ENCODE measurements around the gene ARG2.
A peak's percentile ranks its signal among the peaks of the same experiment; 100 is the strongest.

Gene ARG2

GRCh38 chr14:67619446-67620216 is at the start of gene ARG2:
ARG2 (plus strand) TSS chr14:67619920; CDS start chr14:67619978, 58 bp downstream.
- no peaks in the 10 kb centered on the region for H3K27me3 ChIP-seq (ENCODE audit: control insufficient read depth in 1 of 2, insufficient read depth in 2 of 2, low read length in 2 of 2)
- no peaks in the 10 kb centered on the region for H3K9me3 ChIP-seq (ENCODE audit: control insufficient read depth in 2 of 2, low read length in 2 of 2)
- H3K9ac ChIP-seq (ENCODE audit: low read length in 2 of 2), result peak within 1 kb of the TSS; percentile 59 to 78
- peaks cover 20% of the 10 kb centered on the region for H3K4me1 ChIP-seq (ENCODE audit: control insufficient read depth, insufficient read depth, low read length)
- H3K27ac ChIP-seq (ENCODE audit: low read length), result peak within 1 kb of the TSS; percentile 76
- no peaks in the 10 kb centered on the region for H3K36me3 ChIP-seq (ENCODE audit: control insufficient read depth in 2 of 2, insufficient read depth in 2 of 2, low read length in 2 of 2)
- H3K4me3 ChIP-seq (ENCODE audit: low read length in 2 of 2), result peak within 1 kb of the TSS; percentile 45 to 84

DNA sequence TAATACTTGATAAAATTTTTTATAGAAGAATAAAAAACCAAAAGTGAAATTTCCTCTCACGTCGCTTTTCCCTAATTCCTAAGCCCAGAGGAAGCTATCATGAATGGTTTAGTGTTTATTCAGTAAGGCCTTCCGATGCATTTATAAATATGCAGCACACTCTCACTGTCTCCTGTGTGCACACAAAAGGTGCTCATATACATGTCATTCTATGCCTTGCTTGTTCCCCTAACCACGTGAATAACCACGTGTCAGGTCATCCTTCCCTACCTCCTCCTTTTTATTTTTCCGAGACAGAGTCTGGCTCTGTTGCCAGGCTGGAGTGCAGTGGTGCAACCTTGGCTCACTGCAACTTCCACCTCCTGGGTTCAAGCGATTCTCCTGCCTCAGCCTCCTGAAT is 49.3 kb upstream of the ARG2 start:
- Histone ChIP-seq H3K9ac (ENCODE audit: low read length in 2 of 2) (no peak overlapping the region), H3K27ac (ENCODE audit: low read length) (no peak overlapping the region), H3K4me1 (ENCODE audit: control insufficient read depth, insufficient read depth, low read length) (no peaks in the 10 kb centered on the region), H3K36me3 (ENCODE audit: control insufficient read depth in 2 of 2, insufficient read depth in 2 of 2, low read length in 2 of 2) (peaks cover 0 to under 1% of the 10 kb centered on the region in 2 donors), H3K27me3 (ENCODE audit: control insufficient read depth in 1 of 2, insufficient read depth in 2 of 2, low read length in 2 of 2) (no peaks in the 10 kb centered on the region), H3K9me3 (ENCODE audit: control insufficient read depth in 2 of 2, low read length in 2 of 2) (no peaks in the 10 kb centered on the region), H3K4me3 (ENCODE audit: low read length in 2 of 2) (no peak overlapping the region)

- Histone ChIP-seq H3K36me3 (ENCODE audit: control insufficient read depth in 2 of 2, insufficient read depth in 2 of 2, low read length in 2 of 2) (peaks cover 0 to 3% of the 10 kb centered on the region in 2 donors), H3K9ac (ENCODE audit: low read length in 2 of 2) (no peak overlapping the region), H3K27ac (ENCODE audit: low read length) (no peak overlapping the region)
Observed at GRCh38 chr14:67571275-67571990, 48.3 kb upstream of the ARG2 start.

GRCh38 chr14:67571991-67572323 is 47.8 kb upstream of the ARG2 start:
- Histone ChIP-seq H3K4me3 (ENCODE audit: low read length in 2 of 2) (no peak overlapping the region), H3K27me3 (ENCODE audit: control insufficient read depth in 1 of 2, insufficient read depth in 2 of 2, low read length in 2 of 2) (no peaks in the 10 kb centered on the region), H3K9ac (ENCODE audit: low read length in 2 of 2) (no peak overlapping the region), H3K4me1 (ENCODE audit: control insufficient read depth, insufficient read depth, low read length) (no peaks in the 10 kb centered on the region), H3K27ac (ENCODE audit: low read length) (no peak overlapping the region), H3K36me3 (ENCODE audit: control insufficient read depth in 2 of 2, insufficient read depth in 2 of 2, low read length in 2 of 2) (peaks cover 0 to 4% of the 10 kb centered on the region in 2 donors), H3K9me3 (ENCODE audit: control insufficient read depth in 2 of 2, low read length in 2 of 2) (no peaks in the 10 kb centered on the region)

More at GRCh38 chr14:67571275-67571990, 48.3 kb upstream of the ARG2 start:
- H3K4me3 ChIP-seq (ENCODE audit: low read length in 2 of 2), result no peak overlapping the region
- no peaks in the 10 kb centered on the region for H3K4me1 ChIP-seq (ENCODE audit: control insufficient read depth, insufficient read depth, low read length)
- H3K9me3 ChIP-seq (ENCODE audit: control insufficient read depth in 2 of 2, low read length in 2 of 2), result no peaks in the 10 kb centered on the region
- H3K27me3 ChIP-seq (ENCODE audit: control insufficient read depth in 1 of 2, insufficient read depth in 2 of 2, low read length in 2 of 2), result no peaks in the 10 kb centered on the region

GRCh38 chr14:67572608-67573007 is 47.1 kb upstream of the ARG2 start:
- Histone ChIP-seq H3K27ac (ENCODE audit: low read length) (no peak overlapping the region), H3K4me3 (ENCODE audit: low read length in 2 of 2) (no peak overlapping the region), H3K9ac (ENCODE audit: low read length in 2 of 2) (no peak overlapping the region), H3K36me3 (ENCODE audit: control insufficient read depth in 2 of 2, insufficient read depth in 2 of 2, low read length in 2 of 2) (peaks cover 0 to 4% of the 10 kb centered on the region in 2 donors), H3K4me1 (ENCODE audit: control insufficient read depth, insufficient read depth, low read length) (no peaks in the 10 kb centered on the region), H3K27me3 (ENCODE audit: control insufficient read depth in 1 of 2, insufficient read depth in 2 of 2, low read length in 2 of 2) (no peaks in the 10 kb centered on the region), H3K9me3 (ENCODE audit: control insufficient read depth in 2 of 2, low read length in 2 of 2) (no peaks in the 10 kb centered on the region)

DNA sequence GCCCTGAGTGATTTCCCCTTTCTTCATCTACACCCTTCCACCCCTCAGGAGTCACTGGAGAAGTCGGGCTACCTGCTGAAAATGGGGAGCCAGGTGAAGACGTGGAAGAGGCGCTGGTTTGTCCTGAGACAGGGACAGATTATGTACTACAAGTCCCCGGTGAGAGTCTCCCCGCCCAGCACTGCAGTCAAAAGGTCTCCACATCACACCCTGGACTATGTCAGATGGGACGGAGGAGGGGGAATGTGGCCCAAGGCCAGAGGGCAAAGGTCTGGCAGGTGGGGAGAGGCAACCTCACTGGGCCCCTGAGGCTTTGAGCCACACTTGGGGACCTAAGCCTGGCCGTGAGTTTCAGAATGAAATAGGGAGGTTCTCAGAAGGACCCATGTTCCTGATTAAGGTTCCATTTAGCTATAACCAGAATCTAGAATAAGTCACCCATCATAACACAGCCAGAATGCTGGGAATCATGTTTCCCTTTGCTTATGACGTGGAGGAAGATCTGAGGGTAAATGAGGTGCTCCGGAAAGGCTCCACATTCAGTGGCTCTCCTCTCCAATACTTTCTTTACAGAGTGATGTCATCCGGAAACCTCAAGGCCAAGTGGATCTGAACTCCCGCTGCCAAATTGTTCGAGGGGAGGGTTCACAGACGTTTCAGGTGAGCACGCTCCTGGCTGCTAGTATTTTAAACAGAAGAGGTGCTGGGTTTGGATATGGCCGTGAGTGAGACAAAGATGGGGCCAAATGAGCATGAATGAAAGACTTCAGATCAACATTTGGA is 46.3 kb upstream of the ARG2 start:
- Histone ChIP-seq H3K4me3 (ENCODE audit: low read length in 2 of 2) (no peak overlapping the region), H3K4me1 (ENCODE audit: control insufficient read depth, insufficient read depth, low read length) (no peaks in the 10 kb centered on the region), H3K9me3 (ENCODE audit: control insufficient read depth in 2 of 2, low read length in 2 of 2) (no peaks in the 10 kb centered on the region), H3K9ac (ENCODE audit: low read length in 2 of 2) (no peak overlapping the region), H3K27ac (ENCODE audit: low read length) (no peak overlapping the region), H3K27me3 (ENCODE audit: control insufficient read depth in 1 of 2, insufficient read depth in 2 of 2, low read length in 2 of 2) (no peaks in the 10 kb centered on the region), H3K36me3 (ENCODE audit: control insufficient read depth in 2 of 2, insufficient read depth in 2 of 2, low read length in 2 of 2) (peaks cover 0 to 4% of the 10 kb centered on the region in 2 donors)

- no peak overlapping the region for H3K9ac ChIP-seq (ENCODE audit: low read length in 2 of 2)
- H3K4me1 ChIP-seq (ENCODE audit: control insufficient read depth, insufficient read depth, low read length), result no peaks in the 10 kb centered on the region
- no peak overlapping the region for H3K27ac ChIP-seq (ENCODE audit: low read length)
- peaks cover 0 to 5% of the 10 kb centered on the region in 2 donors for H3K36me3 ChIP-seq (ENCODE audit: control insufficient read depth in 2 of 2, insufficient read depth in 2 of 2, low read length in 2 of 2)
- no peaks in the 10 kb centered on the region for H3K27me3 ChIP-seq (ENCODE audit: control insufficient read depth in 1 of 2, insufficient read depth in 2 of 2, low read length in 2 of 2)
- H3K4me3 ChIP-seq (ENCODE audit: low read length in 2 of 2), result no peak overlapping the region
- no peaks in the 10 kb centered on the region for H3K9me3 ChIP-seq (ENCODE audit: control insufficient read depth in 2 of 2, low read length in 2 of 2)
Observed at GRCh38 chr14:67574156-67574555, 45.6 kb upstream of the ARG2 start.

GRCh38 chr14:67574806-67575205 is 44.9 kb upstream of the ARG2 start:
- Histone ChIP-seq H3K27ac (ENCODE audit: low read length) (no peak overlapping the region), H3K4me3 (ENCODE audit: low read length in 2 of 2) (no peak overlapping the region), H3K9ac (ENCODE audit: low read length in 2 of 2) (no peak overlapping the region), H3K4me1 (ENCODE audit: control insufficient read depth, insufficient read depth, low read length) (no peaks in the 10 kb centered on the region), H3K36me3 (ENCODE audit: control insufficient read depth in 2 of 2, insufficient read depth in 2 of 2, low read length in 2 of 2) (peaks cover 0 to 6% of the 10 kb centered on the region in 2 donors), H3K27me3 (ENCODE audit: control insufficient read depth in 1 of 2, insufficient read depth in 2 of 2, low read length in 2 of 2) (no peaks in the 10 kb centered on the region), H3K9me3 (ENCODE audit: control insufficient read depth in 2 of 2, low read length in 2 of 2) (no peaks in the 10 kb centered on the region)

DNA sequence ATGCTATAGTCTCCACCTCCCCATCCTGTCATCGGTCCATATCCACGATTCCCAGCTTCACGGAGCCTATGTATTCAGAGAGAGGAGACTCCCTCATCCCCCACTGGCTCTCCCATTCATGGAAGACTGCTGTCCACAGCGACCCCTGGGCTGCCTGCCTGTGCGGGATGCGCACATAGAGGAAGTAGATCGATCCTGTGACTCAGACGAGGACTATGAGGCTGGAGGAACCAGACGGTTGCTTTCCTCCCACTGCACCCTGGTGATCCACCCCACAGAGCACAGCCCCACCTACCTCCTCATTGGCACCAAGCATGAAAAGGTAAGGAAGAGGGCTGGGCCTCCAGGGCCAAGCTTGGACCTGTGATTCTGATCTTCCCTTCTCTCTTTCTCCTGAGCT is 44.0 kb upstream of the ARG2 start:
- no peak overlapping the region for H3K27ac ChIP-seq (ENCODE audit: low read length)
- no peaks in the 10 kb centered on the region for H3K27me3 ChIP-seq (ENCODE audit: control insufficient read depth in 1 of 2, insufficient read depth in 2 of 2, low read length in 2 of 2)
- H3K9ac ChIP-seq (ENCODE audit: low read length in 2 of 2), result no peak overlapping the region
- H3K4me1 ChIP-seq (ENCODE audit: control insufficient read depth, insufficient read depth, low read length), result no peaks in the 10 kb centered on the region
- no peak overlapping the region for H3K4me3 ChIP-seq (ENCODE audit: low read length in 2 of 2)
- H3K9me3 ChIP-seq (ENCODE audit: control insufficient read depth in 2 of 2, low read length in 2 of 2), result no peaks in the 10 kb centered on the region
- H3K36me3 ChIP-seq (ENCODE audit: control insufficient read depth in 2 of 2, insufficient read depth in 2 of 2, low read length in 2 of 2), result peaks cover 0 to 6% of the 10 kb centered on the region in 2 donors

DNA sequence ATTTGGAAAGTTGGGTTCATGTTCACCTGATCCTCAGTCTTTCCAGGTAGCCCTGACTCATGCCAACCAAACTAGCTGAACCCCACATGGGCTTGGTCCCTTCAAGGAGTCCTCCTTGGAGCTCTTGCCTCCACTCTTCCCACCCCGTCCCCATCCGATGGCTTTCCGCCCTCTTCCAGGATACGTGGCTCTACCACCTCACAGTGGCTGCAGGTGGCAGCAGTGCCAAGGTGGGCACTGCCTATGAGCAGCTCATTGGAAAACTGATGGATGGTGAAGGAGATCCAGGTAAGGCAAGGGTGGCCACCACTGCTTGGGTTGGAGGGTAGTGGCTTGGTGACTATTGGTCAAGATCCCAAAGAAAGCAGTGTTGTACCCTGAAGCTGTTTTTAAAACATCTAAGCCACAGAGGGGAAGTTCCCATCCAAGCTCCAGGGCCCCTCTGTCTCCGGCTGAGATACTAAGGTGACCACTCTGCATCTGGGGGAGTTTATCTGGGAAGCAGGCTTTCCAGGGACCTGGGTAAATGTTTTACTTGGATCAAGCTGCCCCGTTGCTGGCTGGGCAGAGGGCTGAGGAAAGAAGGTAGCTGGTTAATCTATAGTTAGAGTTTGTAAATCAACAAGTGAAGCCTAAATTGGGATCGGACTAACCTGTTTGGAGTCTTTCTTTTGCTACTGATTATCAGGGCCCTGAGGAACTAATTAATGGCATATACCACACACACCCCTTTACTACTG is 43.3 kb upstream of the ARG2 start:
- H3K9ac ChIP-seq (ENCODE audit: low read length in 2 of 2), result no peak overlapping the region
- H3K9me3 ChIP-seq (ENCODE audit: control insufficient read depth in 2 of 2, low read length in 2 of 2), result no peaks in the 10 kb centered on the region
- no peak overlapping the region for H3K27ac ChIP-seq (ENCODE audit: low read length)
- no peaks in the 10 kb centered on the region for H3K27me3 ChIP-seq (ENCODE audit: control insufficient read depth in 1 of 2, insufficient read depth in 2 of 2, low read length in 2 of 2)
- no peak overlapping the region for H3K4me3 ChIP-seq (ENCODE audit: low read length in 2 of 2)
- no peaks in the 10 kb centered on the region for H3K4me1 ChIP-seq (ENCODE audit: control insufficient read depth, insufficient read depth, low read length)
- peaks cover 0 to 8% of the 10 kb centered on the region in 2 donors for H3K36me3 ChIP-seq (ENCODE audit: control insufficient read depth in 2 of 2, insufficient read depth in 2 of 2, low read length in 2 of 2)

All from stomach smooth muscle (tissue), 2 donors.